H1 (cell line): ENCODE measurements around the gene UBE2E3. TPM values are rescaled to one million over a fixed set of nuclear protein-coding genes. Genes with fewer than 3 reads are reported as not detected.

ENCODE experiments used
- HDAC2 ChIP-seq, 2 experiments: fragments of 300-600 bp in 1 of 2; sonication (generic) in 1 of 2; IDR thresholded peaks; 2 replicates each; pipeline ENCODE4 v1.6.1; 2011 to 2012; ENCODE audit warnings: low read depth in 2 of 2, low read length in 2 of 2, mild to moderate bottlenecking in 2 of 2, moderate library complexity in 2 of 2, borderline replicate concordance in 1 of 2, inconsistent platforms in 1 of 2
- SP1 ChIP-seq: IDR thresholded peaks from 2 replicates; pipeline ENCODE4 v1.6.1; 2011; ENCODE audit warnings: low read depth, low read length
- polyA plus RNA-seq, 7 experiments: library from polyadenylated mRNA; depleted of rRNA in 3 of 7; stranded (reverse) in 5 of 7; unstranded in 2 of 7; fragments of >200 nt in 5 of 7; fragments of 200-250 nt in 2 of 7; gene quantifications; 1 replicate in 5 of 7; 2 replicates in 1 of 7; 4 replicates in 1 of 7; pipeline versions ENCODE4 v1.2.1 to v1.2.3, GENCODE V29; 2011 to 2013; ENCODE audit warnings: missing spikeins in 2 of 7, mixed read lengths in 2 of 7
- total RNA-seq: library from RNA; stranded (reverse); fragmentation: NEBNext Ultra II Directional; extraction: Animal tissue kit (Norgen Biotek cat#: 25700); gene quantifications from 2 replicates; pipeline ENCODE4 v1.2.1, GENCODE V29; 2021

UBE2E3 gene
- total and polyA plus RNA-seq, 2 of the 8 experiments (the other 6 are each of a cell fraction or from before 2014, with no cell fraction given) = 106 to 132 TPM

- TF ChIP-seq HDAC2 (IDR thresholded peaks at IDR 0.05; ENCODE audit: borderline replicate concordance in 1 of 2, low read depth in 2 of 2, low read length in 2 of 2) (no peak), SP1 (no peak)
Observed at GRCh38 chr2:181054256-181054655, 73.9 kb downstream of the UBE2E3 start (continued).
